ENCODE data around the gene ACTMAP.

Gene ACTMAP

GRCh38 chr19:40754611-40755247, 4.5 kb upstream of the ACTMAP start:
- Histone ChIP-seq H4K8ac (ENCODE audit: low read depth, low read length) (no peak overlapping the region), H3K9ac (ENCODE audit: low read depth, low read length, poor library complexity) (no peak overlapping the region), H3K27me3 (ENCODE audit: control insufficient read depth in 3 of 3, insufficient read depth in 3 of 3, low read depth in 1 of 3, low read length in 3 of 3) (no peaks in the 10 kb centered on the region), H4K91ac (ENCODE audit: low read depth, low read length, poor library complexity) (no peak overlapping the region), H2BK120ac (ENCODE audit: low read depth, low read length) (no peak overlapping the region), H3K4ac (ENCODE audit: low read length) (no peak overlapping the region), H3K4me3 (ENCODE audit: low read length in 2 of 2) (no peak overlapping the region), H2BK5ac (ENCODE audit: low read length) (no peak overlapping the region), H3K14ac (ENCODE audit: low read length) (no peak overlapping the region), H3K4me1 (ENCODE audit: control insufficient read depth in 2 of 2, insufficient read depth in 1 of 2, low read depth in 1 of 2, low read length in 2 of 2) (peaks cover 4 to 10% of the 10 kb centered on the region in 2 donors), H3K4me2 (ENCODE audit: insufficient read depth, low read length, poor library complexity, severe bottlenecking) (no peak overlapping the region), H2BK12ac (ENCODE audit: low read length) (no peak overlapping the region), H3K27ac (replicated peaks; ENCODE audit: low read length) (no peak overlapping the region), H3K79me1 (ENCODE audit: low read depth, low read length) (peaks cover 20% of the 10 kb centered on the region), H3K18ac (ENCODE audit: low read length) (no peak overlapping the region), H2BK15ac (ENCODE audit: low read length) (no peak overlapping the region), H2AFZ (ENCODE audit: low read length) (no peak overlapping the region), H3K23ac (ENCODE audit: low read depth, low read length, poor library complexity) (no peak overlapping the region), H3K9me3 (replicated peaks in 1 of 2; ENCODE audit: control insufficient read depth in 2 of 2, insufficient read depth in 1 of 2, low read depth in 1 of 2, low read length in 2 of 2) (peaks cover 2 to 3% of the 10 kb centered on the region in 2 donors), H3K36me3 (replicated peaks in 1 of 2; ENCODE audit: control insufficient read depth in 2 of 2, insufficient read depth in 2 of 2, low read length in 2 of 2) (peaks cover 41 to 73% of the 10 kb centered on the region in 2 donors), H2AK5ac (ENCODE audit: low read depth, low read length) (no peak overlapping the region)
- WGBS, 2 donors (ENCODE audit: extremely low coverage in 2 of 2, insufficient read length in 2 of 2, insufficient replicate concordance in 1 of 2), result no CpG with 5 or more reads among the region's 9 CpGs
- no peak for DNase-seq (ENCODE audit: low spot score)

GRCh38 chr19:40752257-40752781, 2.0 kb upstream of the ACTMAP start:
- H3K9ac ChIP-seq (ENCODE audit: low read depth, low read length, poor library complexity), result no peak overlapping the region
- no peak overlapping the region for H3K4ac ChIP-seq (ENCODE audit: low read length)
- H3K27ac ChIP-seq (replicated peaks; ENCODE audit: low read length), result no peak overlapping the region
- WGBS, 2 donors (ENCODE audit: extremely low coverage in 2 of 2, insufficient read length in 2 of 2, insufficient replicate concordance in 1 of 2), result no CpG with 5 or more reads among the region's 12 CpGs
- no peak overlapping the region for H3K14ac ChIP-seq (ENCODE audit: low read length)
- no peaks in the 10 kb centered on the region for H3K27me3 ChIP-seq (ENCODE audit: control insufficient read depth in 3 of 3, insufficient read depth in 3 of 3, low read depth in 1 of 3, low read length in 3 of 3)
- no peak overlapping the region for H4K8ac ChIP-seq (ENCODE audit: low read depth, low read length)
- H2BK12ac ChIP-seq (ENCODE audit: low read length), result no peak overlapping the region
- peaks cover 2 to 3% of the 10 kb centered on the region in 2 donors for H3K9me3 ChIP-seq (replicated peaks in 1 of 2; ENCODE audit: control insufficient read depth in 2 of 2, insufficient read depth in 1 of 2, low read depth in 1 of 2, low read length in 2 of 2)
- H2BK5ac ChIP-seq (ENCODE audit: low read length), result no peak overlapping the region
- no peak overlapping the region for H4K91ac ChIP-seq (ENCODE audit: low read depth, low read length, poor library complexity)
- peak overlapping the region; percentile 84 for H3K4me2 ChIP-seq (ENCODE audit: insufficient read depth, low read length, poor library complexity, severe bottlenecking)
- peaks cover 19% of the 10 kb centered on the region for H3K79me1 ChIP-seq (ENCODE audit: low read depth, low read length)
- H2AK5ac ChIP-seq (ENCODE audit: low read depth, low read length), result no peak overlapping the region
- no peak overlapping the region for H2BK120ac ChIP-seq (ENCODE audit: low read depth, low read length)
- no peak for DNase-seq (ENCODE audit: low spot score)
- H3K4me1 ChIP-seq (ENCODE audit: control insufficient read depth in 2 of 2, insufficient read depth in 1 of 2, low read depth in 1 of 2, low read length in 2 of 2), result peaks cover 13 to 19% of the 10 kb centered on the region in 2 donors
- H3K4me3 ChIP-seq (ENCODE audit: low read length in 2 of 2), result peak overlapping the region; percentile 83 to 96
- no peak overlapping the region for H2BK15ac ChIP-seq (ENCODE audit: low read length)
- no peak overlapping the region for H3K23ac ChIP-seq (ENCODE audit: low read depth, low read length, poor library complexity)
- H3K18ac ChIP-seq (ENCODE audit: low read length), result no peak overlapping the region
- peaks cover 26 to 54% of the 10 kb centered on the region in 2 donors for H3K36me3 ChIP-seq (replicated peaks in 1 of 2; ENCODE audit: control insufficient read depth in 2 of 2, insufficient read depth in 2 of 2, low read length in 2 of 2)
- no peak overlapping the region for H2AFZ ChIP-seq (ENCODE audit: low read length)

- H3K79me1 ChIP-seq (ENCODE audit: low read depth, low read length), result peaks cover 10% of the 10 kb centered on the region
- peaks cover 2 to 3% of the 10 kb centered on the region in 2 donors for H3K9me3 ChIP-seq (replicated peaks in 1 of 2; ENCODE audit: control insufficient read depth in 2 of 2, insufficient read depth in 1 of 2, low read depth in 1 of 2, low read length in 2 of 2)
- H2BK15ac ChIP-seq (ENCODE audit: low read length), result no peak within 1 kb of the TSS
- no CpG with 5 or more reads among the region's 46 CpGs for WGBS, 2 donors (ENCODE audit: extremely low coverage in 2 of 2, insufficient read length in 2 of 2, insufficient replicate concordance in 1 of 2)
- peaks cover 13 to 19% of the 10 kb centered on the region in 2 donors for H3K4me1 ChIP-seq (ENCODE audit: control insufficient read depth in 2 of 2, insufficient read depth in 1 of 2, low read depth in 1 of 2, low read length in 2 of 2)
- peak within 1 kb of the TSS; percentile 44 for H3K23ac ChIP-seq (ENCODE audit: low read depth, low read length, poor library complexity)
- peak within 1 kb of the TSS; percentile 96 for H4K91ac ChIP-seq (ENCODE audit: low read depth, low read length, poor library complexity)
- H2AFZ ChIP-seq (ENCODE audit: low read length), result peak within 1 kb of the TSS; percentile 94
- DNase-seq (ENCODE audit: low spot score), result peak; percentile 99
- peak within 1 kb of the TSS; percentile 93 for H3K27ac ChIP-seq (replicated peaks; ENCODE audit: low read length)
- H3K4me3 ChIP-seq (ENCODE audit: low read length in 2 of 2), result peak within 1 kb of the TSS; percentile 84 to 96
- H2AK5ac ChIP-seq (ENCODE audit: low read depth, low read length), result peak within 1 kb of the TSS; percentile 49
- H2BK120ac ChIP-seq (ENCODE audit: low read depth, low read length), result no peak within 1 kb of the TSS
- peak within 1 kb of the TSS; percentile 75 for H4K8ac ChIP-seq (ENCODE audit: low read depth, low read length)
- H3K4me2 ChIP-seq (ENCODE audit: insufficient read depth, low read length, poor library complexity, severe bottlenecking), result peak within 1 kb of the TSS; percentile 84
- peaks cover 15 to 41% of the 10 kb centered on the region in 2 donors for H3K36me3 ChIP-seq (replicated peaks in 1 of 2; ENCODE audit: control insufficient read depth in 2 of 2, insufficient read depth in 2 of 2, low read length in 2 of 2)
- no peaks in the 10 kb centered on the region for H3K27me3 ChIP-seq (ENCODE audit: control insufficient read depth in 3 of 3, insufficient read depth in 3 of 3, low read depth in 1 of 3, low read length in 3 of 3)
- H3K18ac ChIP-seq (ENCODE audit: low read length), result peak within 1 kb of the TSS; percentile 99
- H3K14ac ChIP-seq (ENCODE audit: low read length), result no peak within 1 kb of the TSS
- H3K9ac ChIP-seq (ENCODE audit: low read depth, low read length, poor library complexity), result peak within 1 kb of the TSS; percentile 85
- no peak within 1 kb of the TSS for H3K4ac ChIP-seq (ENCODE audit: low read length)
- H2BK12ac ChIP-seq (ENCODE audit: low read length), result no peak within 1 kb of the TSS
- no peak within 1 kb of the TSS for H2BK5ac ChIP-seq (ENCODE audit: low read length)
Observed at GRCh38 chr19:40750874-40751537, 729 bp upstream of the ACTMAP start, which contains the start of gene SNRPA. SNRPA (plus strand) TSS chr19:40751203; CDS start chr19:40751409, 206 bp downstream.

GRCh38 chr19:40747536-40747935, 2.7 kb downstream of the ACTMAP start:
- WGBS, 2 donors (ENCODE audit: extremely low coverage in 2 of 2, insufficient read length in 2 of 2, insufficient replicate concordance in 1 of 2), result no CpG with 5 or more reads among the region's 7 CpGs
- Histone ChIP-seq H2BK120ac (ENCODE audit: low read depth, low read length) (no peak overlapping the region), H3K4me3 (ENCODE audit: low read length in 2 of 2) (no peak overlapping the region), H3K4me1 (ENCODE audit: control insufficient read depth in 2 of 2, insufficient read depth in 1 of 2, low read depth in 1 of 2, low read length in 2 of 2) (peaks cover 9 to 12% of the 10 kb centered on the region in 2 donors), H3K27me3 (ENCODE audit: control insufficient read depth in 3 of 3, insufficient read depth in 3 of 3, low read depth in 1 of 3, low read length in 3 of 3) (no peaks in the 10 kb centered on the region), H3K27ac (replicated peaks; ENCODE audit: low read length) (no peak overlapping the region), H3K4me2 (ENCODE audit: insufficient read depth, low read length, poor library complexity, severe bottlenecking) (no peak overlapping the region), H3K14ac (ENCODE audit: low read length) (no peak overlapping the region), H2BK15ac (ENCODE audit: low read length) (no peak overlapping the region), H3K23ac (ENCODE audit: low read depth, low read length, poor library complexity) (no peak overlapping the region), H2BK5ac (ENCODE audit: low read length) (no peak overlapping the region), H2BK12ac (ENCODE audit: low read length) (no peak overlapping the region), H3K4ac (ENCODE audit: low read length) (no peak overlapping the region), H3K18ac (ENCODE audit: low read length) (no peak overlapping the region), H3K36me3 (replicated peaks in 1 of 2; ENCODE audit: control insufficient read depth in 2 of 2, insufficient read depth in 2 of 2, low read length in 2 of 2) (peaks cover 2 to 19% of the 10 kb centered on the region in 2 donors), H3K9ac (ENCODE audit: low read depth, low read length, poor library complexity) (no peak overlapping the region), H2AFZ (ENCODE audit: low read length) (no peak overlapping the region), H4K8ac (ENCODE audit: low read depth, low read length) (no peak overlapping the region), H3K9me3 (replicated peaks in 1 of 2; ENCODE audit: control insufficient read depth in 2 of 2, insufficient read depth in 1 of 2, low read depth in 1 of 2, low read length in 2 of 2) (no peaks in the 10 kb centered on the region), H2AK5ac (ENCODE audit: low read depth, low read length) (no peak overlapping the region), H4K91ac (ENCODE audit: low read depth, low read length, poor library complexity) (no peak overlapping the region), H3K79me1 (ENCODE audit: low read depth, low read length) (peaks cover 2% of the 10 kb centered on the region)
- no peak for DNase-seq (ENCODE audit: low spot score)
